T-helper 17 cell (primary cell): ENCODE data around the gene C3orf18. TPM values are rescaled to one million over a fixed set of nuclear protein-coding genes. Genes with fewer than 3 reads are reported as not detected.

Experiments used
- ATAC-seq: fragments of 150-1000 bp; cut with Tn5 transposase; 2 replicates; pipeline ENCODE4 v1.10.0; 2021; ENCODE audit warnings: mild to moderate bottlenecking, moderate library complexity
- DNase-seq, 3 donors: peaks; one replicate each; pipeline versions ENCODE4 v3.0.0 to v3.0.0-alpha.2; 2020 to 2021
- H3K9me3 ChIP-seq: one replicate; pipeline ENCODE4 v1.7.0; 2013; ENCODE audit warnings: low read length, mild to moderate bottlenecking; ENCODE audit not compliant: control insufficient read depth, poor library complexity, severe bottlenecking
- H3K27ac Mint-ChIP-seq: one replicate; pipeline ENCODE4 v1.8.0; 2022; ENCODE audit warnings: mild to moderate bottlenecking, moderate library complexity, mixed read lengths
- H3K27me3 Mint-ChIP-seq: one replicate; pipeline ENCODE4 v1.8.0; 2022; ENCODE audit warnings: mixed read lengths
- H3K36me3 Mint-ChIP-seq: one replicate; pipeline ENCODE4 v1.8.0; 2022; ENCODE audit warnings: low read depth, mixed read lengths
- H3K4me1 Mint-ChIP-seq: one replicate; pipeline ENCODE4 v1.8.0; 2022; ENCODE audit warnings: mild to moderate bottlenecking, mixed read lengths
- H3K4me3 Mint-ChIP-seq: one replicate; pipeline ENCODE4 v1.8.0; 2022; ENCODE audit warnings: mild to moderate bottlenecking, moderate library complexity, mixed read lengths
- total RNA-seq, 4 donors: library from RNA in 2 of 4; stranded (reverse) in 2 of 4; gene quantifications; one replicate each; pipeline ENCODE4 v1.2.3 and lab custom pipeline; 2022 to 2026

Gene C3orf18
- total RNA-seq, 2 donors from 2014 or later = 15.0 to 17.1 TPM

DNA sequence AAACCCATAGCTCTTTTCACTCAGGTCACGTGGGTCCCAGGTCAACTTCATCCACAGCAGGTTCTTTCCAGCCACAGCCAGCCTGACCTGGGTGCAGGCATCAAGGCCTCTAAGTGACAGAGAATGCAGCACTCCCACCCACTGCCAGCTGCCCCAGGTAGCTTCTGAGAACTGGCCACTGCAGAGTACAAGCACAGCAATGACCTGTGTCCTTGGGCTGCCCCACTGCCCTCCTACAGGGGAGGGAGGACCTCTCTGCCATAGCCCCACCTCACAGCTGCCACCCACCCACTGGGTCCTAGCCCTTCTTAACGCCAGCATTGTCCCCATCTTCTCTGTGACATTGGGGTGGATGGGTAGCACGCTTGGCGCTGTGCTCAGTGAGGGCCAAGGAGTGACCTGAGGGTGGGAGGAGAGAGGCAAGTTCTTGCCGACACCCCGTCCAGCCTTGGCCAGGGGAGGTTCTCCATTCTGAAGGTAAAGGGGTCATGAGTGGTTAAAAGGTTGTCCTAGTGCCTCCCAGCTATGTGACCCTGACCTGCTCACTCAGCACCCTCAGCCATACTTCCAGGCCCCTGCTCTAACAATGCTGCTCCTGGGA lies 31.7 kb upstream of the C3orf18 start:
- no peak for DNase-seq
- Mint-ChIP-seq H3K36me3 (peaks cover 10% of the 10 kb centered on the region), H3K27ac (peak overlapping the region; percentile 98), H3K4me3 (peak overlapping the region; percentile 67), H3K4me1 (peaks cover 54% of the 10 kb centered on the region), H3K27me3 (no peaks in the 10 kb centered on the region)
- no peak for ATAC-seq
- H3K9me3 ChIP-seq = no peaks in the 10 kb centered on the region

GRCh38 chr3:50594253-50594785 lies 26.8 kb upstream of the C3orf18 start:
- DNase-seq (no peak), ATAC-seq (no peak)
- H3K27me3 Mint-ChIP-seq = no peaks in the 10 kb centered on the region
- H3K27ac Mint-ChIP-seq = peak overlapping the region; percentile 91
- peaks cover 36% of the 10 kb centered on the region for H3K4me1 Mint-ChIP-seq
- H3K36me3 Mint-ChIP-seq = no peaks in the 10 kb centered on the region
- H3K4me3 Mint-ChIP-seq = no peak overlapping the region
- no peaks in the 10 kb centered on the region for H3K9me3 ChIP-seq

- H3K27me3 Mint-ChIP-seq = no peaks in the 10 kb centered on the region
- DNase-seq (no peak), ATAC-seq (no peak)
- H3K4me3 Mint-ChIP-seq = peak overlapping the region; percentile 43
- H3K9me3 ChIP-seq = no peaks in the 10 kb centered on the region
- no peaks in the 10 kb centered on the region for H3K36me3 Mint-ChIP-seq
- H3K27ac Mint-ChIP-seq = peak overlapping the region; percentile 91
- H3K4me1 Mint-ChIP-seq = peaks cover 45% of the 10 kb centered on the region
Observed at GRCh38 chr3:50592568-50592967, 25.0 kb upstream of the C3orf18 start.

GRCh38 chr3:50591196-50591741 lies 23.7 kb upstream of the C3orf18 start:
- H3K4me1 Mint-ChIP-seq = peaks cover 51% of the 10 kb centered on the region
- peak; percentile 32 for ATAC-seq
- H3K9me3 ChIP-seq = no peaks in the 10 kb centered on the region
- peak overlapping the region; percentile 71 for H3K4me3 Mint-ChIP-seq
- H3K36me3 Mint-ChIP-seq = no peaks in the 10 kb centered on the region
- no peak for DNase-seq
- H3K27ac Mint-ChIP-seq = peak overlapping the region; percentile 91
- no peaks in the 10 kb centered on the region for H3K27me3 Mint-ChIP-seq

DNA sequence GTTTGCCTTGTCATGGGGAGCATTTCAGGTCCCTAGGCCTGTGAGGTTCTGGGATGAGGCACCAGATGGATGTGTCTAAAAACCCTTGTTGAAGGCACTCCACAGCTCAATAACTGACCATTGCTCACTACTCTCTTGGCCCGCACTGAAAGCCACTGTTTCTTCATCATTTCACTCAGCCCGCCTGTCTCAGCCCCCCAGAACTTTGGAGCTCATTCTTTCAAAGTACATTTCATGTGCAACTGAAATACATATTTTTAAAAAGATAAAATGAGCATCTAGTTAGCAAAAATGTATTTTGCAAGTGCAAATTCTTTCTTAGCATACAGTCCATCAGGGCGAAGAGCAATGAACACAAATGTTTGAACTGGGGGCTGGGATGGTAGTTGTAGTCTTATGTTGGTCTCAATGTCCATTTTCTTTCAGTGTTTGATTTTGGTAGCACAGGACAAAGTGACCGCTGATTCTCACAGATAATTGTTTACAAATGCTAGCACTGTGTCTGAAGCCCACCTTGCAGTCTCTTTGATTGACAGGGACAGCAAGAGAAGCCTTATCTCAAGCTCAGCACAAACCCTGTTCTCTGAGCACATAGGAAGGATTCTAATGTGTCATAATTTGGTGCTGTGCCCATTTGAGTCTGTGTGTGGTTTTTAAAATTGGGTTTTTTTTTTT lies 21.3 kb upstream of the C3orf18 start:
- Mint-ChIP-seq H3K4me1 (peaks cover 50% of the 10 kb centered on the region), H3K4me3 (peak overlapping the region; percentile 57), H3K27ac (peak overlapping the region; percentile 90), H3K36me3 (peaks cover 2% of the 10 kb centered on the region), H3K27me3 (no peaks in the 10 kb centered on the region)
- no peak for DNase-seq
- ATAC-seq = no peak
- H3K9me3 ChIP-seq = no peaks in the 10 kb centered on the region

GRCh38 chr3:50587806-50588758 lies 20.5 kb upstream of the C3orf18 start:
- H3K27me3 Mint-ChIP-seq = no peaks in the 10 kb centered on the region

DNA sequence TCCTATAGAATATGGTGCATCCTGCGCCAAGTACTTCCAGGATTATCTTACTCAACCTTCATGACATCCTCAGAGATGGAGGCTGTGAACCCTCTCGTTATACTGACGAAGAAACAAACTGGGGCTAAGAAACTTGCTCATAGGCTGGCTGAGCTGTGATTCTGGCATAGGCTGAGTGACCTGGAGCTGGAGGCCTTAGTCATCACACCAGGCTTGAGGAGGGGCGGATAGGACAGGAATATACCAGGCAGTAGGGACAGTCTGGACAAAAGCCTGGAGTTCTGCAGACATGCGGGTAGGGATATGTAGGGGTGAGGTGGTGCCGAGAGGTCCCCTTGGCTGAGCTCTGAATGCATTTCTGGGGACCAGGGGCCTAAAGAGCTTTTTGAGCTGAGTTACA lies 19.8 kb upstream of the C3orf18 start:
- Mint-ChIP-seq H3K27me3 (no peaks in the 10 kb centered on the region), H3K4me3 (peak overlapping the region; percentile 53), H3K36me3 (peaks cover 6% of the 10 kb centered on the region), H3K27ac (peak overlapping the region; percentile 90), H3K4me1 (peaks cover 49% of the 10 kb centered on the region)
- no peak for ATAC-seq
- no peak for DNase-seq
- no peaks in the 10 kb centered on the region for H3K9me3 ChIP-seq

More at GRCh38 chr3:50587806-50588758, 20.5 kb upstream of the C3orf18 start:
- Mint-ChIP-seq H3K4me3 (peak overlapping the region; percentile 57), H3K36me3 (peaks cover 6% of the 10 kb centered on the region), H3K27ac (peak overlapping the region; percentile 90), H3K4me1 (peaks cover 53% of the 10 kb centered on the region)
- peak; percentile 38 for ATAC-seq
- DNase-seq = no peak
- no peaks in the 10 kb centered on the region for H3K9me3 ChIP-seq

DNA sequence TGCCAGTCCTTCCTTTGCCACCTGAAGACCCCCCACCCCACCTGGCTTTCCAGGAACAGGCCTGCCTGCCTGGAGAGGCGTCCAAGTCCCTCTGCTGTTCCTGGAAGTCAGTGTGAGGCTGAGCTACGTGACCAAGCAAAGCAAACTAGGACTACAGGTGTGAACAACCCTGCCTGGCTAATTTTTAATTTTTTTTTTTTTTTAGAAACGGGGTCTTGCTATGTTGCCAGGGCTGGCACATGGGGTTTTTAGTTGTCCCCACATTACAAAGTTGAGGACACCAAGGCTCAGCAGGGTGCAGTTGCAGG lies 19.2 kb upstream of the C3orf18 start:
- H3K27me3 Mint-ChIP-seq = no peaks in the 10 kb centered on the region
- H3K4me1 Mint-ChIP-seq = peaks cover 49% of the 10 kb centered on the region
- ATAC-seq (no peak), DNase-seq (no peak)
- H3K27ac Mint-ChIP-seq = peak overlapping the region; percentile 90
- peaks cover 6% of the 10 kb centered on the region for H3K36me3 Mint-ChIP-seq
- H3K4me3 Mint-ChIP-seq = no peak overlapping the region
- no peaks in the 10 kb centered on the region for H3K9me3 ChIP-seq

GRCh38 chr3:50585919-50586762 lies 18.6 kb upstream of the C3orf18 start:
- DNase-seq = no peak
- peaks cover 52% of the 10 kb centered on the region for H3K4me1 Mint-ChIP-seq
- H3K36me3 Mint-ChIP-seq = peaks cover 6% of the 10 kb centered on the region
- H3K4me3 Mint-ChIP-seq = no peak overlapping the region
- H3K27ac Mint-ChIP-seq = peak overlapping the region; percentile 90
- ATAC-seq = no peak
- no peaks in the 10 kb centered on the region for H3K9me3 ChIP-seq
- no peaks in the 10 kb centered on the region for H3K27me3 Mint-ChIP-seq

DNA sequence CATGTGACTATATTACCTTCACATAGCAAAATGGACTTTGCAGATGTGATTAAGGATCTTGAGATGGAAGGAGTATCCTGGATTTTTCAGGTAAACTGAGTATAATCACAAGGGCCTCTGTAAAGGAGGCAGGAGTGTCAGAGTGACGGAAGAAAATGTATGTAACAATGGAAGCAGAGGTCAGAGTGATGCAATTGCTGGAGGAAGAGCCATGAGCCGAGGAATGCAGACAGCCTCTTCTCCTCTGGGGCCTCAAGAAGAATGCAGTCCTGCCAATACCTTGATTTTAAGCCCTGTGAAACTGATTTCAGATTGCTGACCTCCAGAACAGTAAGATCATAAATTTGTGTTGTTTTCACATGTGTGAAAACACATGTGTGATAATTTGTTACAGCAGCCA lies 16.8 kb upstream of the C3orf18 start:
- no peak for DNase-seq
- Mint-ChIP-seq H3K36me3 (peaks cover 6% of the 10 kb centered on the region), H3K27ac (peak overlapping the region; percentile 83), H3K4me3 (no peak overlapping the region), H3K27me3 (no peaks in the 10 kb centered on the region), H3K4me1 (peaks cover 48% of the 10 kb centered on the region)
- no peak for ATAC-seq
- no peaks in the 10 kb centered on the region for H3K9me3 ChIP-seq

DNA sequence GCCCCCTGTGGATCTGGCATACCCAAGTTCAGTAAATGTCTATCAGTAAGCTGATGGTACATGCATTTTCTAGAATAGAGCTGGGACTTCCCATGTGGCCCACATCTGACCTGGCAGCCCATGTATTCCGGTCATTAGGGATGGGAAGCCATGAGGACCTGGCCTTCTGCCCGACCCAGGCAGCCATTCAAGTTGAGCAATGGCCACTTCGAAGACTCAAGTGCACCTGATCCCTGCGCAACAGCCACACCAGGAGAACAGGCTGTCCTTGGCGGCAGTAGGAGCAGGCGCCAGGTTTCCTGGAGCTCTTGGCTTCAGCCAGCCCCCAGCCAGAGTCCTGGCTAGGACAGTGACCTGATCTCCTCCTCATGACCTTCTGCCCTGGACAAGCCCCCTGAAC lies 16.4 kb upstream of the C3orf18 start:
- H3K4me3 Mint-ChIP-seq = no peak overlapping the region

DNA sequence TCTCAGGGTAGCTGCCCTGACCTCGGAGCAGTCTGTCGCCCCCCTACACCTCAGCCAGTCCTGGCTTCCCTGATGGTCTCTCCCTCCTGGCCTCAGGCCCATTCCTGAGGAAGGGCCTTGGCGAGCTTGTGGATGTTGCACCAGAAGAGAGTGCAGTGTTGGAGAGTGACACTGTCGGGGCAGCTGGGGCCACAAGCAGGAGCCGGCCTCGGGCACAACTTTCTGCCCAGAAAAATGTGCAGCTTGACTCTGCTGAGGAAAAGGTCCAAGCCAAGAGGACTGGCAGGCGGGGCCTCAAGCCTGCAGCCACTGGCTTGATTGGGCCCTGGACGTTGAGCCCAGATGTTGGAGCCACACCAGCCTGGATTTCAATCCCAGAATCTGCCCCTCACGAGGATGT lies 14.5 kb upstream of the C3orf18 start:
- H3K36me3 Mint-ChIP-seq = peaks cover 8% of the 10 kb centered on the region
- DNase-seq (no peak), ATAC-seq (no peak)
- peaks cover 33% of the 10 kb centered on the region for H3K4me1 Mint-ChIP-seq
- no peaks in the 10 kb centered on the region for H3K9me3 ChIP-seq
- no peak overlapping the region for H3K4me3 Mint-ChIP-seq
- H3K27ac Mint-ChIP-seq = peak overlapping the region; percentile 83
- no peaks in the 10 kb centered on the region for H3K27me3 Mint-ChIP-seq

More for the DNA sequence above, 16.4 kb upstream of the C3orf18 start:
- H3K27ac Mint-ChIP-seq = peak overlapping the region; percentile 83
- H3K9me3 ChIP-seq = no peaks in the 10 kb centered on the region
- ATAC-seq = no peak
- peaks cover 50% of the 10 kb centered on the region for H3K4me1 Mint-ChIP-seq
- H3K27me3 Mint-ChIP-seq = no peaks in the 10 kb centered on the region
- DNase-seq = no peak
- H3K36me3 Mint-ChIP-seq = peaks cover 8% of the 10 kb centered on the region
